NCI-H1417 treated with DMSO at 0.1 percent for 48 hours (cell line): ENCODE data around the gene PTPRCAP.
"Not testable (repeated sequence)": the region's sequence is repeated elsewhere in the genome, so short reads cannot be mapped to it uniquely, and the experiment has no call there.

Experiments
- DNase-seq: peaks from one replicate; lab custom pipeline; 2025; lab: John Stamatoyannopoulos, UW

PTPRCAP gene

DNA sequence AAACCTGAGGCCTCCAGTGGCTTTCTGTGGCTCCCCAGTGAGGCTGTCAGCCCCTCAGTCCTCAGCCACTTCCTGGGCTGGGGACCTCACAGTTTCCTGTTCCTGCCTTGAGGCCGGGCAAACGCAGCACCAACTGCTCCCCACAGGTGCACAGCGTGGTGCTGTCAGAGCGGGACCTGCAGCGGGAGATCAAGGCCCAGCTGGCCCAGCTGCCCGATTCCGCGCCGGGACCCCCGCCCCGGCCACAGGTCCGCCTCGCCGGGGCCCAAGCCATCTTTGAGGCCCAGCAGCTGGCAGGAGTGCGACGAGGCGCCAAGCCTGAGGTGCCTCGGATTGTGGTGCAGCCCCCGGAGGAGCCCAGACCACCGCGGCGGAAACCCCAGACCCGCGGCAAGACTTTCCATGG, 28.2 kb downstream of the PTPRCAP start:
- no peak for DNase-seq

DNA sequence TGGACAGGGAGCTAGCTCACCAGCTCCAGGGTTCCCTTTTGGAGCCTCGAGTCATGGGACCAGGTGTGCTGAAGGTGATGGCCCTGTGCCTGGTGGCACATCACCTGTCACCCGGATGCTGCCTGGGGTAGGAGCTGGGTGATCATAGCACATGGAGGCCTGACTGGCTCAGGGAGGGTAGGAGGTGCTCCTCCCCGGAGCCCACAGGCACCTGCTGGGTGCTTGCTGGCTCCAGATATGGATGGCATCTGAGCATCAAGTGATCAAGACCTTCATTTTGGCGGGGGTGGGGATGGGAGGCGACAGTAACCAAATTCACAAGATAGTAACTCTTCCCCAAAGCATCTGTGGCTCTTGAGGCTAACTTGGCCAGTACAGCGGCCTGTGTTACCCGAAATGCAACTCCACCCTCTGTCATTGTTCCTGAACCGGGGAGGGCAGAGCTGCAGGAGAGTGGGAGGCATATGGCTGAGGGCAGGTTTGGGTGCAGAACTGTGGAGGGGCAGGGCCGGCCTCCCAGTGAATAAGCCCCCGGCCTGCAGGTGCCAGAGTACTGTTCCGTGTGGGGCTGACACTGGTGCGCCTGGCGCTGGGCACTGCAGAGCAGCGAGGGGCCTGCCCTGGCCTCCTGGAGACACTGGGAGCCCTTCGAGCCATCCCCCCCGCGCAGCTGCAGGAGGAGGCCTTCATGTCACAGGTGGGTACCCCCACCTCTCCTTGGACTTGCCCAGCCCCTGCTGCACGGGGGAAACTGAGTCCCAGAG, 28.9 kb downstream of the PTPRCAP start:
- DNase-seq = no peak

DNA sequence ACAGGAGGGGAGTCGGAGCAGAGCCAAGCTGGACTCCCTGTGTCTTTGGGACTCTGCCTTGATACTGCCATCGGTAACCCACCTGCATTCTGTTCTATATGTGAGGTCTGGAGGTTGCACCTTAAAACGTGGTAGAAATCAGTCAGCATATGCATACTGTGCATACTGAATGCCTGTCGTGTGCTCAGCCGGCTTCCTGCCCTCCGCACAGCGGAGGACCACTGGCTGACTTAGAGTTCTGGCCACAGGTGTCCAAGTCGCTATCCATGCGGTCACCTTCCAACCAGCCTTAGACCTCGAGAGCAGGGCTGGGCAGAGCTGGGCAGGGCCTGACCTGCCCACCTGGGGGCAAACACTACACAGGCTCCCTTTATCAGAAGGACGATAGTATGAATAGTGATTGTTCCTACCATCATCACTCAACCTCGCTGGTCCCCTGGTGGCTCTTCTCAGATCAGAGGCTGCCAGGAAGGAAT, 29.8 kb downstream of the PTPRCAP start:
- no peak for DNase-seq

GRCh38 chr11:67406969-67407687, 30.4 kb downstream of the PTPRCAP start:
- no peak for DNase-seq

DNA sequence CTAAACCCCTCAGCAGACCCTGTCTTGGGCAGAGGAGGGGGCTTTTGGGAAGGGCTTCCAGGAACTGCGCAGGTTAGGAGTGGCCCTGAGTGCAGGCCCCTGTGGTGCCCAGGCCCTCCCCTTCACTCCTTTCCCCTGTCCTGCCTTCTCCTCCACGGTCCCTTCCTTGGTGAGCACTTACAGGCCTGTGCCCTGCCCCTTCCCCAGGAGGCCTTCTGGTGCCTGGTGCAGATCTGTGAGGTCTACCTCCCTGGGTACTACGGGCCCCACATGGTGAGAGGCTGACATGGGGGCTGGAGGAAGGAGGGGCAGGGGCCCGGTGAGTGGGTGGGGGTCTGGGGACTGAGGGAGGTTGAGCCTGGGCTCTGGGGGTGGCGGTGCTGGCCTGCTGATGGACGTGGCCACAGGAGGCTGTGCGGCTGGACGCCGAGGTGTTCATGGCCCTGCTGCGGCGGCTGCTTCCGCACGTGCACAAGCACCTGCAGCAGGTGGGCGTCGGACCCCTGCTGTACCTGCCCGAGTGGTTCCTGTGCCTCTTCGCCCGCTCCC, 31.0 kb downstream of the PTPRCAP start:
- DNase-seq = no peak

GRCh38 chr11:67405688-67406339, 31.7 kb downstream of the PTPRCAP start:
- no peak for DNase-seq

DNA sequence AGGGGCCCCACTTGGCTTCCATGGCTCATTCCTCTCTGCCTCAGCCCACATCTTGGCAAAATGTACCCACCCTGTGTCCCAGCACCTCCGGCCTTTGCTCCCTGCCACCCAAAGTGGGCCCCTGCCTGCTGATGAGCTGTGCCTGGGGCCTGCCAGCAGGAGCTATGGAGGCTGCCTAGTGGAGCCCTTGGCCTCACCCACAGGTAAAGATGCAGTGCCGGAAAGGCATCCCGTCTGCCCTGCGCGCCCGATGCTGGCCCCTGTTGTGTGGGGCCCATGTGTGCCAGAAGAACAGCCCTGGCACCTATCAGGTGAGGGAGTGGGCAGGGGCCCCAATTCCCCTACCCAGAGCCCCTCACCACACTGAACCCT, 32.3 kb downstream of the PTPRCAP start:
- DNase-seq = no peak

DNA sequence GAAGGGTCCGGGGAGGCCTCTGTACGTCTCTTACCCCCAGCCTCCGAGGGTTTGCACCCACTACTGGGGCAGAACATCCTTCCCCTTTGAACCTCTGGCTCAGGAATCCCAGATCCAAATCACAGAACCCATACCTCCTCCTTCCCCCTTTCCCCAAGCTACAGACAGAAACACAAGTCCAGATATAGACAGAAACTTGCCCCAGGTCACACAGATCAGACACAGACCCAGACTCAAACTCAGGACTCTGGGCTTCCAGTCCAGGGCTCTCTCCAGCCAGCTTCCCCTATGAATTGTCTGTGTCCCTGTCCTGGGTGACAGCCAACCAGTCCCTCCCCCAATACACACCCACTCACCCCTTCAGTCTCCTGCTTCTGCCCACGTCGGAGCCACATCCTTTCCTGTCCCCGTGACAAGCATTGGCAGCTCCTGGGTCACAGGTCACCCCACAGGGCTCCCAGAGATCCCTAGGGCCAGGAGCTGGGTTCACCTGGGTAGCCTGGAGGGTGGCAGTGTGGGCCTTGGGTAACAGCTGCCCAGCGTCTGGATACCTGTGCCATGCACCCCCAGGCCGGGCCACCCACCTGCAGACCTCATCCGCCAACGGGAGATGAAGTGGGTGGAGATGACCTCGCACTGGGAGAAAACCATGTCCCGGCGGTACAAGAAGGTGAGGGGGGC, 32.8 kb downstream of the PTPRCAP start:
- no peak for DNase-seq

- DNase-seq = not testable (repeated sequence)
Observed at GRCh38 chr11:67403085-67403484, 34.4 kb downstream of the PTPRCAP start.

DNA sequence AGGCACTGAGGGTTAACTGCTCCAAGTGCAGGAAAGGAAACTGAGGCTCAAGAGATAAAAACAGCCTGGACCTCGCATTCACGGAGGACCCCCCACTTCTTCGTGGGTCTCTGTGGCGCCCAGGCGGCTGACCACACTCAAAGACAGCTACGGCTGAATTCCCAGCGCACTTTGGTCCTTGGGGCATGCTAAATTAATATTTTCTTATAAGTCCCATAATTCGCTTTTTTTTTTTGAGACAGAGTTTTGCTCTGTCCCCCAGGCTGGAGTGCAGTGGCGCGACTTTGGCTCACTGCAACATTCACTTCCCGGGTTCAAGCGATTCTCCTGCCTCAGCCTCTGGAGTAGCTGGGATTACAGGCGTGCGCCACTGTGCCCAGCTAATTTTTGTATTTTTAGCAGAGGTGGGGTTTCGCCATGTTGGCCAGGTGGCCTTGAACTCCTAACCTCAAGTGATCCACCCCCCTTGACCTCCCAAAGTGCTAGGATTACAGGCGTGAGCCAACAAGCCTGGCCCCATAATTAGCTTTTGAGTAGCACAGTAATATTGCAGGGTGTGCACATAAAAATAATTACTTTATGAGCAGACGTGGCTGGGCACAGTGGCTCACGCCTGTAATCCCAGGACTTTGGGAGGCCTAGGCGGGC, 35.2 kb downstream of the PTPRCAP start:
- not testable (repeated sequence) for DNase-seq

- DNase-seq = peak; percentile 62
Observed at GRCh38 chr11:67401495-67402191, 35.8 kb downstream of the PTPRCAP start, which contains the start of gene PPP1CA. Gene PPP1CA, minus strand, starts transcription at chr11:67401858. Its CDS starts 76 bp downstream, at chr11:67401782.

GRCh38 chr11:67400942-67401494, 36.5 kb downstream of the PTPRCAP start:
- DNase-seq = no peak

GRCh38 chr11:67400251-67400941, 37.1 kb downstream of the PTPRCAP start:
- DNase-seq = no peak

- DNase-seq = no peak
Observed at GRCh38 chr11:67398661-67399563, 38.6 kb downstream of the PTPRCAP start.

GRCh38 chr11:67397986-67398660, 39.4 kb downstream of the PTPRCAP start:
- DNase-seq = no peak

GRCh38 chr11:67397536-67397935, 39.9 kb downstream of the PTPRCAP start:
- DNase-seq = no peak

DNA sequence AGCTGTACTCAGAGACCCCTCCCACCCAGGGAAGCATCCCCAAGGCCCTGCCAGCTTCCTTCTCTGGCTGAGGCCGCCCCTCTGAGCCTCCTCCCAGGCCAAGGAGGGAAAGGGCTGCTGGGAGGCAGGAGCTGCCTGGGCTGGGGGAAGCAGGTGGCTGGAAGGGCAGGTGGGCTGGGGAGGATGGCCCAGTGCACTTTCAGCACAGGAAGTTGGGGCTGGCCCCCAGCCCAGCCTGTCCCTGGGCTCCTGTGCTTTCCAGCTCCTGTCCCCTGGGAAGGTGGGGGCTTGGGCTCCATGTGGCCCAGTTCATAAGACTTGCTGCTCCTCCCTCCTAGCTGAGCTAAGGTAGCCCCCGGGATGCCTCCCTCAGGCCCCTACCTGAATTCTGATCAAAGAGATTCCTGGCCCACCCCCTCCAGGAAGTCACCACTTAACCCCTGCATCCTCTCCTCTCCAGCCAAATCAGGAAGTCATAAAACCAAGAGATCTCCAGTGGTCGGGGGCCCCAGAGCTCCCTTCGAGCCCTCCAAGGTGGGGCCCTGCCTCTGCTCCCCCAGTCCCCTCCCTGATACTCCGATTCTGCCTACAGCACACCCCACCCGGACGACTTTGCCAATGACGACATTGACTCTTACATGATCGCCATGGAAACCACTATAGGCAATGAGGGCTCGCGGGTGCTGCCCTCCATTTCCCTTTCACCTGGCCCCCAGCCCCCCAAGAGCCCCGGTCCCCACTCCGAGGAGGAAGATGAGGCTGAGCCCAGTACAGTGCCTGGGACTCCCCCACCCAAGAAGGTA, 40.7 kb downstream of the PTPRCAP start:
- DNase-seq = no peak
